ENCODE measurements around the gene ZBTB46. TPM values are rescaled to one million over a fixed set of nuclear protein-coding genes. Genes with fewer than 3 reads are reported as not detected.

The ZBTB46 gene
- total RNA-seq, 1 experiment from 2014 or later: 27.1 TPM

GRCh38 chr20:63828124-63828523 is 2.9 kb downstream of the ZBTB46 start:
- WGBS (ENCODE audit: extremely low coverage, insufficient read length, low lambda C conversion rate): no CpG with 5 or more reads among the region's 8 CpGs
- no peaks in the 10 kb centered on the region for H4K20me1 ChIP-seq (ENCODE audit: control insufficient read depth, insufficient read depth, insufficient read length)
- Mint-ChIP-seq H3K27me3 (ENCODE audit: low read depth) (peaks cover 26% of the 10 kb centered on the region), H3K36me3 (ENCODE audit: insufficient read depth in 1 of 3, low read depth in 3 of 3) (peaks cover 0 to 5% (median 5%) of the 10 kb centered on the region in 3 experiments; a peak in 5 of 7 replicates), H3K27ac (no peak overlapping the region), H3K4me1 (peaks cover 28 to 35% of the 10 kb centered on the region in 2 experiments), H3K9me3 (no peaks in the 10 kb centered on the region; a peak in 2 of 5 replicates), H3K4me3 (no peak overlapping the region)
- H3K56ac ChIP-seq (ENCODE audit: insufficient read length, low read depth, low read length): no peak overlapping the region
- no peak overlapping the region for H3K9ac ChIP-seq (ENCODE audit: extremely low read depth, insufficient read length, low read length)
- no peak overlapping the region for H2BK12ac ChIP-seq (ENCODE audit: insufficient read length, low read depth, low read length)
- no peak overlapping the region for H4K91ac ChIP-seq (ENCODE audit: insufficient read length, low read depth, low read length)
- peaks cover 4% of the 10 kb centered on the region; the same call in 1 of the 2 replicates for H3K27me3 ChIP-seq (ENCODE audit: insufficient read depth, low read length)
- peaks cover 8% of the 10 kb centered on the region for H3K23me2 ChIP-seq (ENCODE audit: insufficient read length, low read depth, low read length, poor library complexity, severe bottlenecking)
- DNase-seq: no peak
- H2BK5ac ChIP-seq (ENCODE audit: insufficient read length, low read length): no peak overlapping the region
- H4K5ac ChIP-seq (ENCODE audit: insufficient read length, low read depth, low read length): no peak overlapping the region
- peaks cover 4% of the 10 kb centered on the region; the same call in 1 of the 2 replicates for H3K4me1 ChIP-seq (ENCODE audit: insufficient read depth, low read length)
- peaks cover 11% of the 10 kb centered on the region; the same call in 1 of the 2 replicates for H3K79me2 ChIP-seq (ENCODE audit: insufficient read depth, low read length)
- no peak overlapping the region for H3K23ac ChIP-seq (ENCODE audit: insufficient read length, low read depth, low read length)
- no peak overlapping the region for H3K4me2 ChIP-seq (ENCODE audit: insufficient read depth, insufficient read length, low read length)
- H4K8ac ChIP-seq (replicated peaks; ENCODE audit: insufficient read length, low read depth, low read length): no peak overlapping the region
- H3K14ac ChIP-seq (ENCODE audit: insufficient read depth, low read length): no peak overlapping the region
- H3T11ph ChIP-seq (ENCODE audit: low read length): no peak overlapping the region
- no peak overlapping the region for H2AFZ ChIP-seq (ENCODE audit: low read length)
- no peak overlapping the region for H3K27ac ChIP-seq (ENCODE audit: insufficient read length, low read depth, low read length)
- H2BK15ac ChIP-seq (ENCODE audit: low read depth, low read length): no peak overlapping the region
- peaks cover 4% of the 10 kb centered on the region for H3K79me1 ChIP-seq (ENCODE audit: insufficient read depth, low read depth, low read length, poor library complexity, severe bottlenecking)
- H2BK120ac ChIP-seq (ENCODE audit: low read depth, low read length, poor library complexity, severe bottlenecking): no peak overlapping the region
- H2BK20ac ChIP-seq (ENCODE audit: low read depth, low read length, poor library complexity, severe bottlenecking): no peak overlapping the region
- TF ChIP-seq CTCF (conservative IDR thresholded peaks at IDR 0.05): no peak
- no peaks in the 10 kb centered on the region for H3K9me3 ChIP-seq (ENCODE audit: control insufficient read depth, low read depth, low read length)
- no peak overlapping the region for H3K18ac ChIP-seq (ENCODE audit: insufficient read length, low read depth, low read length)
- no peak overlapping the region for H2AK5ac ChIP-seq (ENCODE audit: insufficient read length, low read length)
- no peak overlapping the region for H3K4ac ChIP-seq (ENCODE audit: low read depth, low read length)
